ENCODE measurements around the gene SPTLC3. TPM values are rescaled to one million over a fixed set of nuclear protein-coding genes. Genes with fewer than 3 reads are reported as not detected.

SPTLC3 gene
- polyA plus RNA-seq, 1 donor from 2014 or later: not detected

- Histone ChIP-seq H3F3A (ENCODE audit: insufficient read depth, low read length, poor library complexity, severe bottlenecking) (no peaks in the 10 kb centered on the region), H3K79me2 (replicated peaks; ENCODE audit: insufficient read depth, low read length) (no peaks in the 10 kb centered on the region), H3K9me3 (ENCODE audit: low read length) (no peaks in the 10 kb centered on the region), H3K27me3 (ENCODE audit: insufficient read depth, low read depth, low read length) (no peaks in the 10 kb centered on the region), H3K4me2 (ENCODE audit: low read length) (no peak overlapping the region), H3K9ac (ENCODE audit: low read length) (no peak overlapping the region), H4K20me1 (ENCODE audit: insufficient read depth) (no peaks in the 10 kb centered on the region), H2AFZ (ENCODE audit: low read depth, low read length) (no peak overlapping the region), H3K27ac (ENCODE audit: low read length) (no peak overlapping the region), H3K36me3 (ENCODE audit: insufficient read depth, low read length) (no peaks in the 10 kb centered on the region), H3K9me2 (ENCODE audit: insufficient read depth, low read length) (no peaks in the 10 kb centered on the region), H3K4me3 (ENCODE audit: low read length) (no peak overlapping the region)
- TF ChIP-seq POLR2AphosphoS5 (IDR thresholded peaks at IDR 0.05): no peak
- TF ChIP-seq RAD21 (conservative IDR thresholded peaks at IDR 0.05): no peak
- no peak for TF ChIP-seq TAF1 (IDR thresholded peaks at IDR 0.05; ENCODE audit: low read depth)
- no peak for TF ChIP-seq REST (IDR thresholded peaks at IDR 0.05; ENCODE audit: borderline replicate concordance)
- TF ChIP-seq SMC3 (conservative IDR thresholded peaks at IDR 0.05; ENCODE audit: poor library complexity): no peak
- no peak for TF ChIP-seq EP300 (conservative IDR thresholded peaks at IDR 0.05; ENCODE audit: poor library complexity, severe bottlenecking)
- no peak for TF ChIP-seq CTCF (IDR thresholded peaks at IDR 0.05; ENCODE audit: poor library complexity, severe bottlenecking)
- TF ChIP-seq EZH2 (IDR thresholded peaks at IDR 0.05; ENCODE audit: borderline replicate concordance, insufficient read depth, low read length, poor library complexity, severe bottlenecking): no peak
- no peak for TF ChIP-seq MXI1 (conservative IDR thresholded peaks at IDR 0.05; ENCODE audit: poor library complexity, severe bottlenecking)
Observed at GRCh38 chr20:13148402-13148801, 139.6 kb downstream of the SPTLC3 start.

GRCh38 chr20:13148961-13149360, 140.2 kb downstream of the SPTLC3 start:
- no peaks in the 10 kb centered on the region for H3K27me3 ChIP-seq (ENCODE audit: insufficient read depth, low read depth, low read length)
- TF ChIP-seq REST (IDR thresholded peaks at IDR 0.05; ENCODE audit: borderline replicate concordance): no peak
- no peak for TF ChIP-seq EZH2 (IDR thresholded peaks at IDR 0.05; ENCODE audit: borderline replicate concordance, insufficient read depth, low read length, poor library complexity, severe bottlenecking)
- TF ChIP-seq RAD21 (conservative IDR thresholded peaks at IDR 0.05): no peak
- no peak for TF ChIP-seq POLR2AphosphoS5 (IDR thresholded peaks at IDR 0.05)
- TF ChIP-seq SMC3 (conservative IDR thresholded peaks at IDR 0.05; ENCODE audit: poor library complexity): no peak
- no peak for TF ChIP-seq TAF1 (IDR thresholded peaks at IDR 0.05; ENCODE audit: low read depth)
- TF ChIP-seq EP300 (conservative IDR thresholded peaks at IDR 0.05; ENCODE audit: poor library complexity, severe bottlenecking): no peak
- TF ChIP-seq MXI1 (conservative IDR thresholded peaks at IDR 0.05; ENCODE audit: poor library complexity, severe bottlenecking): no peak
- TF ChIP-seq CTCF (IDR thresholded peaks at IDR 0.05; ENCODE audit: poor library complexity, severe bottlenecking): no peak
- no peaks in the 10 kb centered on the region for H4K20me1 ChIP-seq (ENCODE audit: insufficient read depth)
- H2AFZ ChIP-seq (ENCODE audit: low read depth, low read length): no peak overlapping the region
- H3K9me2 ChIP-seq (ENCODE audit: insufficient read depth, low read length): no peaks in the 10 kb centered on the region
- no peaks in the 10 kb centered on the region for H3K36me3 ChIP-seq (ENCODE audit: insufficient read depth, low read length)
- no peak overlapping the region for H3K4me3 ChIP-seq (ENCODE audit: low read length)
- no peaks in the 10 kb centered on the region for H3K9me3 ChIP-seq (ENCODE audit: low read length)
- no peaks in the 10 kb centered on the region for H3K79me2 ChIP-seq (replicated peaks; ENCODE audit: insufficient read depth, low read length)
- no peak overlapping the region for H3K27ac ChIP-seq (ENCODE audit: low read length)
- no peaks in the 10 kb centered on the region for H3F3A ChIP-seq (ENCODE audit: insufficient read depth, low read length, poor library complexity, severe bottlenecking)
- H3K9ac ChIP-seq (ENCODE audit: low read length): no peak overlapping the region
- no peak overlapping the region for H3K4me2 ChIP-seq (ENCODE audit: low read length)

All from neural cell (in vitro differentiated cells).